ENCODE results near the gene DSC1. TPM values are rescaled to one million over a fixed set of nuclear protein-coding genes. Genes with fewer than 3 reads are reported as not detected.

The DSC1 gene
- polyA plus RNA-seq, 1 donor (not counting 4 experiments of a cell fraction or from before 2014, with no cell fraction given): 11.2 TPM

- H3K4me3 ChIP-seq (ENCODE audit: control insufficient read depth in 2 of 3, extremely low read depth in 1 of 3, insufficient read depth in 2 of 3, low read depth in 1 of 3, low read length in 3 of 3): peak overlapping the region; percentile 23 to 46 (median 32)
- no peaks in the 10 kb centered on the region for H4K20me1 ChIP-seq (ENCODE audit: control insufficient read depth, extremely low read depth, insufficient read depth, low read length)
- H2AFZ ChIP-seq (ENCODE audit: control insufficient read depth, low read length): peak overlapping the region; percentile 45
- no peaks in the 10 kb centered on the region for H3K79me2 ChIP-seq (ENCODE audit: control insufficient read depth, insufficient read depth, low read length)
- H3K9me1 ChIP-seq (ENCODE audit: control insufficient read depth, extremely low read depth, insufficient read depth, low read length): no peaks in the 10 kb centered on the region
- peak; percentile 77 for DNase-seq (ENCODE audit: low read depth, low spot score)
- H3K4me1 ChIP-seq (ENCODE audit: control insufficient read depth, extremely low read depth, insufficient read depth, low read length): peaks cover 59% of the 10 kb centered on the region
- no peaks in the 10 kb centered on the region for H3K27me3 ChIP-seq (ENCODE audit: control insufficient read depth, extremely low read depth, insufficient read depth, low read length)
- peak overlapping the region; percentile 77 for H3K4me2 ChIP-seq (ENCODE audit: control insufficient read depth, extremely low read depth, insufficient read depth, low read depth, low read length)
- no peaks in the 10 kb centered on the region for H3K9me3 ChIP-seq (ENCODE audit: control insufficient read depth, low read depth, low read length)
- FAIRE-seq: peak; percentile 95
- TF ChIP-seq EZH2 (IDR thresholded peaks at IDR 0.05; ENCODE audit: low read length) (no peak), CTCF (optimal IDR thresholded peaks at IDR 0.05 in 1 of 3, IDR thresholded peaks at IDR 0.05 in 1 of 3, conservative IDR thresholded peaks at IDR 0.05 in 1 of 3; ENCODE audit: extremely low read depth in 1 of 3, insufficient read depth in 2 of 3, low read length in 3 of 3) (peak; percentile 6 to 47 (median 29))
- no peaks in the 10 kb centered on the region for H3K36me3 ChIP-seq (ENCODE audit: control insufficient read depth in 2 of 2, extremely low read depth in 1 of 2, insufficient read depth in 2 of 2, low read length in 2 of 2)
- H3K27ac ChIP-seq (ENCODE audit: control insufficient read depth, insufficient read depth, low read length): peak overlapping the region; percentile 73
- dilution Hi-C loops (cut with MboI; ENCODE audit: extremely low pct_ligation_motif_present, low sequenced_read_pairs): no loop called here
- peak overlapping the region; percentile 56 for H3K9ac ChIP-seq (ENCODE audit: control insufficient read depth, extremely low read depth, insufficient read depth, low read length)
Observed at GRCh38 chr18:31206787-31207381, 44.2 kb upstream of the DSC1 start.

GRCh38 chr18:31206071-31206470 lies 43.4 kb upstream of the DSC1 start:
- peak; percentile 78 for FAIRE-seq
- H3K27me3 ChIP-seq (ENCODE audit: control insufficient read depth, extremely low read depth, insufficient read depth, low read length): no peaks in the 10 kb centered on the region
- peak overlapping the region; percentile 73 for H2AFZ ChIP-seq (ENCODE audit: control insufficient read depth, low read length)
- TF ChIP-seq CTCF (optimal IDR thresholded peaks at IDR 0.05 in 1 of 3, IDR thresholded peaks at IDR 0.05 in 1 of 3, conservative IDR thresholded peaks at IDR 0.05 in 1 of 3; ENCODE audit: extremely low read depth in 1 of 3, insufficient read depth in 2 of 3, low read length in 3 of 3): no peak
- no peak for TF ChIP-seq EZH2 (IDR thresholded peaks at IDR 0.05; ENCODE audit: low read length)
- DNase-seq (ENCODE audit: low read depth, low spot score): no peak
- H3K4me3 ChIP-seq (ENCODE audit: control insufficient read depth in 2 of 3, extremely low read depth in 1 of 3, insufficient read depth in 2 of 3, low read depth in 1 of 3, low read length in 3 of 3): peak overlapping the region in 2 of 3 experiments; percentile 21 to 23
- no peaks in the 10 kb centered on the region for H3K9me1 ChIP-seq (ENCODE audit: control insufficient read depth, extremely low read depth, insufficient read depth, low read length)
- no peaks in the 10 kb centered on the region for H4K20me1 ChIP-seq (ENCODE audit: control insufficient read depth, extremely low read depth, insufficient read depth, low read length)
- peak overlapping the region; percentile 73 for H3K27ac ChIP-seq (ENCODE audit: control insufficient read depth, insufficient read depth, low read length)
- dilution Hi-C loops (cut with MboI; ENCODE audit: extremely low pct_ligation_motif_present, low sequenced_read_pairs): no loop called here
- H3K4me1 ChIP-seq (ENCODE audit: control insufficient read depth, extremely low read depth, insufficient read depth, low read length): peaks cover 54% of the 10 kb centered on the region
- no peaks in the 10 kb centered on the region for H3K9me3 ChIP-seq (ENCODE audit: control insufficient read depth, low read depth, low read length)
- peak overlapping the region; percentile 77 for H3K4me2 ChIP-seq (ENCODE audit: control insufficient read depth, extremely low read depth, insufficient read depth, low read depth, low read length)
- H3K9ac ChIP-seq (ENCODE audit: control insufficient read depth, extremely low read depth, insufficient read depth, low read length): peak overlapping the region; percentile 56
- H3K36me3 ChIP-seq (ENCODE audit: control insufficient read depth in 2 of 2, extremely low read depth in 1 of 2, insufficient read depth in 2 of 2, low read length in 2 of 2): no peaks in the 10 kb centered on the region
- no peaks in the 10 kb centered on the region for H3K79me2 ChIP-seq (ENCODE audit: control insufficient read depth, insufficient read depth, low read length)
